Prostate gland (tissue), 2 donors: ENCODE results near the gene AKTIP.

Experiments
- POLR2A ChIP-seq: fragments of 450-650 bp; IDR thresholded peaks from one replicate; pipeline ENCODE4 v1.6.1; 2016; ENCODE audit warnings: antibody characterized with exemption, mild to moderate bottlenecking
- POLR2AphosphoS5 ChIP-seq: sonication (generic); formaldehyde crosslinking; IDR thresholded peaks from one replicate; pipeline ENCODE4 v1.6.1; 2017; ENCODE audit warnings: antibody characterized with exemption
- TF ChIP-seq, protein P1 (sequence below), 4 experiments: fragments of 200-600 bp in 2 of 4; fragments of 450-650 bp in 2 of 4; sonication (generic) in 2 of 4; IDR thresholded peaks; 1 replicate in 3 of 4; 2 replicates in 1 of 4; pipeline ENCODE4 v1.5.1; 2016 to 2019; ENCODE audit warnings: antibody characterized with exemption in 4 of 4, mild to moderate bottlenecking in 2 of 4, moderate library complexity in 2 of 4

DNA sequence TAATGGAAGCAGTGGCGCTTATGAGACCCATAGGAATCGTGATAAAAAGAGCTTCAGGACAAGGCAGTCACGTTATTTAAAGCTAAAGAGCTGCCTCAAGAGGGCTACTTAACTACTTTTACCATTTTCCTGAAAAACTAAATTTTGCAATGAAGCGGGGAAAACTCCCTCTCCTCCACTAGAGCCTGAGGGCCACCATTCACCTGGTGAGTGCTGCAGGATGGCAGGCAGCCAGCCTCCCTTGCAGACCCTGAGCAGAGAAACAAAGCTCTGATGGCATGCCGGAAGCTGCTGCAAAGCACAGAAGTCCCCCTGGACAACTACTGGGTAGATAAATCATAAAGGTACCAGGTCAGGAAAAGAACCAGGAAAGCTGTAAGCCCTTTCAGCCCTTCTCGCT, 8.4 kb downstream of the AKTIP start:
- TF ChIP-seq, protein P1, sequence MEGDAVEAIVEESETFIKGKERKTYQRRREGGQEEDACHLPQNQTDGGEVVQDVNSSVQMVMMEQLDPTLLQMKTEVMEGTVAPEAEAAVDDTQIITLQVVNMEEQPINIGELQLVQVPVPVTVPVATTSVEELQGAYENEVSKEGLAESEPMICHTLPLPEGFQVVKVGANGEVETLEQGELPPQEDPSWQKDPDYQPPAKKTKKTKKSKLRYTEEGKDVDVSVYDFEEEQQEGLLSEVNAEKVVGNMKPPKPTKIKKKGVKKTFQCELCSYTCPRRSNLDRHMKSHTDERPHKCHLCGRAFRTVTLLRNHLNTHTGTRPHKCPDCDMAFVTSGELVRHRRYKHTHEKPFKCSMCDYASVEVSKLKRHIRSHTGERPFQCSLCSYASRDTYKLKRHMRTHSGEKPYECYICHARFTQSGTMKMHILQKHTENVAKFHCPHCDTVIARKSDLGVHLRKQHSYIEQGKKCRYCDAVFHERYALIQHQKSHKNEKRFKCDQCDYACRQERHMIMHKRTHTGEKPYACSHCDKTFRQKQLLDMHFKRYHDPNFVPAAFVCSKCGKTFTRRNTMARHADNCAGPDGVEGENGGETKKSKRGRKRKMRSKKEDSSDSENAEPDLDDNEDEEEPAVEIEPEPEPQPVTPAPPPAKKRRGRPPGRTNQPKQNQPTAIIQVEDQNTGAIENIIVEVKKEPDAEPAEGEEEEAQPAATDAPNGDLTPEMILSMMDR (IDR thresholded peaks at IDR 0.05), result no peak
- TF ChIP-seq POLR2A (no peak), POLR2AphosphoS5 (no peak)
